Heart right ventricle (tissue), 16 donors: ENCODE data around the gene IFI6. TPM values are rescaled to one million over a fixed set of nuclear protein-coding genes. Genes with fewer than 3 reads are reported as not detected.
A peak's percentile ranks its signal among the peaks of the same experiment; 100 is the strongest.

Source experiments
- ATAC-seq, 8 donors: fragments of 200-7000 bp; cut with Tn5 transposase; one replicate each; pipeline ENCODE4 v1.9.1; 2020; ENCODE audit warnings: mild to moderate bottlenecking in 8 of 8, moderate library complexity in 8 of 8, moderate number of reproducible peaks in 1 of 8
- DNase-seq, 2 donors: peaks; one replicate each; pipeline ENCODE4 v3.0.0-alpha.2; 2020
- H3K27ac ChIP-seq, 10 donors: fragments of 200-600 bp; sonication (generic) in 2 of 10; one replicate each; pipeline versions ENCODE4 v1.5.0 to v1.8.0; 2020 to 2022; ENCODE audit warnings: mild to moderate bottlenecking in 3 of 10
- H3K27me3 ChIP-seq, 7 donors: fragments of 200-600 bp; one replicate each; pipeline ENCODE4 v1.8.0; 2021 to 2022; ENCODE audit warnings: mild to moderate bottlenecking in 2 of 7
- H3K36me3 ChIP-seq, 9 donors: fragments of 200-600 bp; sonication (generic) in 1 of 9; one replicate each; pipeline versions ENCODE4 v1.5.0 to v1.8.0; 2020 to 2022; ENCODE audit warnings: mild to moderate bottlenecking in 2 of 9
- H3K4me1 ChIP-seq, 9 donors: fragments of 200-600 bp; sonication (generic) in 1 of 9; one replicate each; pipeline versions ENCODE4 v1.5.0 to v1.8.0; 2020 to 2022; ENCODE audit warnings: mild to moderate bottlenecking in 4 of 9
- H3K4me3 ChIP-seq, 10 donors: fragments of 200-600 bp; sonication (generic) in 2 of 10; one replicate each; pipeline versions ENCODE4 v1.5.0 to v1.8.0; 2020 to 2022; ENCODE audit warnings: mild to moderate bottlenecking in 7 of 10, moderate library complexity in 2 of 10
- H3K9me3 ChIP-seq, 11 donors: fragments of 200-600 bp in 10 of 11; sonication (generic) in 2 of 11; one replicate each; pipeline versions ENCODE4 v1.5.0 to v1.8.0; 2013 to 2022; ENCODE audit warnings: mild to moderate bottlenecking in 2 of 11, control low read depth in 1 of 11, moderate library complexity in 1 of 11
- WGBS, 2 donors: extraction: QIAGEN DNeasy Blood & Tissue Kit; methylation state at CpG; one replicate each; pipeline ENCODE4 v1.1.7; 2013; ENCODE audit warnings: inconsistent platforms in 1 of 2; 5-methylcytosine and 5-hydroxymethylcytosine counted together
- intact Hi-C, 10 donors: fragments of 100-400 bp; cut with DNase I; formaldehyde crosslinking; loops; one replicate each; pipeline versions ENCODE4 v1.11.1 to v1.14.2; 2022
- polyA plus RNA-seq, 2 donors: library from polyadenylated mRNA; stranded (reverse); fragments of 200-250 nt; gene quantifications; one replicate each; pipeline ENCODE4 v1.2.3, GENCODE V29; 2013
- total RNA-seq, 10 donors: library from RNA; stranded (reverse); fragmentation: NEBNext Ultra II Directional in 3 of 10; extraction: Animal tissue kit (Norgen Biotek cat#: 25700) in 3 of 10; gene quantifications; one replicate each; pipeline versions ENCODE4 v1.2.1 to v1.2.4, GENCODE V29; 2021 to 2023
- TF ChIP-seq, protein P1 (sequence below), 9 donors: fragments of 200-600 bp; sonication (generic) in 2 of 9; IDR thresholded peaks; one replicate each; pipeline versions ENCODE4 v1.5.0 to v1.8.0; 2021 to 2022; ENCODE audit warnings: antibody characterized with exemption in 9 of 9, mild to moderate bottlenecking in 5 of 9, moderate library complexity in 1 of 9
- donor health status: Arrhythmogenic right ventricular cardiomyopathy.
- donor health status: ischemic (EF 13 %, LVEDD 7.1; RV severe dilation, severe dysfunction).
- donor health status: healthy with polysubstance abuse.
- donor health status: DM: no; HTN: yes; CAD: no.
- donor health status: DM: no; HTN: no; CAD: no.
- donor health status: ischemic (EF 25% LVEDD 6.9; RV normal size, moderate dysfunction).
- donor health status: ischemic (EF 25% LVEDD 5.7; RV mildly dilated, moderate dysfunction).
- donor health status: healthy.
- donor health status: DM: yes; HTN: yes; CAD: no.
- donor health status: Ischemic cardiomyopathy.
- donor health status: ischemic (EF 35%, LVEDD 5.7; RV mildly dilated, moderate dysfunction).
- donor health status: nonischemic (EF 11% LVEDD 7.7; RV severe dilation, severe dysfunction).
- donor health status: DM: yes; HTN: yes; CAD: no.
- donor health status: PGD.
- donor health status: ischemic (EF 29% LVEDD 5.4; RV normal size, mild dysfunction).
- donor health status: nonischemic (EF 23%, LVEDD 6.1; RV moderate dilation, normal function).

IFI6 gene
- total and polyA plus RNA-seq, 12 donors: 24.2 to 143 (median 48.5) TPM

DNA sequence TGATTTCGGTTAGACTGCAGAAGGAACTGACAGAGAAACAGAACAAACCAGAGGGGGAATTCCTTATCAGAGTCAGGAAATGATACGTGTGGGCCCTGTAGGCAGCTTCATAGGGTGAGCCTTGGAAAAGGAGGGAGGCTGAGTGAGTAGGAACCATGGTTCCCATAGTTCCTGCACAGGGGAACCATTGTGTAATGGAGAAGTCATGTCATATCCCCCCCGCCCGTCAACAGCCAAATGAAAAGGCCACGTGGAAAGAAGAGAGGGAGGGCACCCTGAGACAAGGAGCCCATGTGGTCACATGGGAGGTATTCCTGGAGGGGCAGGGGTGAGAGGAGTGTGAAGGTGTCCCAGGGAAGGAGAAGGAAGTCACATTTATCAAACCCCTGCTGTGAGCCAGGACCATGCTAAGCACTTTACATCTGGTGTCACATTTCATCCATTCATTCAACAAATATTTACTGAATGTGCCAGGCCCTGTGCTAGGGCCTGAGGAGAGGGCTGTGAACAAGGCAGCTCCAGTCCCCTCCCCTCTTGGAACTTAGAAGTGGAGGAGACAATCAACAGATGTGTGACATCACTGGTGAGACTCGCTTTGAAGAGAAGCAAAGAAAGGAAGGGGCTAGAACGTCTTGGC is 21.3 kb downstream of the IFI6 start:
- no peaks in the 10 kb centered on the region for H3K36me3 ChIP-seq
- H3K9me3 ChIP-seq: no peaks in the 10 kb centered on the region
- H3K27me3 ChIP-seq: no peaks in the 10 kb centered on the region
- TF ChIP-seq, protein P1, sequence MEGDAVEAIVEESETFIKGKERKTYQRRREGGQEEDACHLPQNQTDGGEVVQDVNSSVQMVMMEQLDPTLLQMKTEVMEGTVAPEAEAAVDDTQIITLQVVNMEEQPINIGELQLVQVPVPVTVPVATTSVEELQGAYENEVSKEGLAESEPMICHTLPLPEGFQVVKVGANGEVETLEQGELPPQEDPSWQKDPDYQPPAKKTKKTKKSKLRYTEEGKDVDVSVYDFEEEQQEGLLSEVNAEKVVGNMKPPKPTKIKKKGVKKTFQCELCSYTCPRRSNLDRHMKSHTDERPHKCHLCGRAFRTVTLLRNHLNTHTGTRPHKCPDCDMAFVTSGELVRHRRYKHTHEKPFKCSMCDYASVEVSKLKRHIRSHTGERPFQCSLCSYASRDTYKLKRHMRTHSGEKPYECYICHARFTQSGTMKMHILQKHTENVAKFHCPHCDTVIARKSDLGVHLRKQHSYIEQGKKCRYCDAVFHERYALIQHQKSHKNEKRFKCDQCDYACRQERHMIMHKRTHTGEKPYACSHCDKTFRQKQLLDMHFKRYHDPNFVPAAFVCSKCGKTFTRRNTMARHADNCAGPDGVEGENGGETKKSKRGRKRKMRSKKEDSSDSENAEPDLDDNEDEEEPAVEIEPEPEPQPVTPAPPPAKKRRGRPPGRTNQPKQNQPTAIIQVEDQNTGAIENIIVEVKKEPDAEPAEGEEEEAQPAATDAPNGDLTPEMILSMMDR (IDR thresholded peaks at IDR 0.05): no peak
- intact Hi-C loops: no loop called here
- H3K4me1 ChIP-seq: peaks cover 16 to 60% (median 39%) of the 10 kb centered on the region in 9 donors
- peak overlapping the region in 9 of 10 donors; percentile 42 to 74 (median 54) for H3K27ac ChIP-seq
- DNase-seq (no peak), ATAC-seq (peak in 7 of 8 donors; percentile 13 to 76 (median 40))
- H3K4me3 ChIP-seq: no peak overlapping the region
- WGBS, 2 donors: 27 to 28% methylated on average over 7 of the region's 7 CpGs

DNA sequence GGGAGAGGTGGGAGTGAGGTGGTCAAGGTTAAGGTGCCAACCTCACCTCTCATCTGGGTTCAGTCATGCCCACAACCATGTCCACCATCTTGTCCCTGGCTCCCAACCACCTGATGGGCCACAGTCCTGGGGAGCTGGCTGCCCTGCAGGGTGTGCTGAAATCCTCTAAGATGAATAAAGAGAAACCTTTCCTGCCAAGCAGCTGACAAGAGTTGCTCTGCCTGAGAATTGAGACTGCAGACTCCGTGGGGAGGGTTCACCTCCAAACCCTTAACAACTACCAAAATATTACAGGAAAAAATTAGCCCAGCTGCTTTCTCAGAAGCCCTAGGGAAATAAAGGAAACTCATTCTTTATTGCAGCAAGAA is 21.8 kb downstream of the IFI6 start:
- peaks cover 11 to 55% (median 34%) of the 10 kb centered on the region in 9 donors for H3K4me1 ChIP-seq
- H3K9me3 ChIP-seq: no peaks in the 10 kb centered on the region
- DNase-seq (no peak), ATAC-seq (peak in 1 of 8 donors; percentile 8)
- H3K27ac ChIP-seq: peak overlapping the region in 8 of 10 donors; percentile 42 to 74 (median 55)
- no peaks in the 10 kb centered on the region for H3K27me3 ChIP-seq
- H3K36me3 ChIP-seq: no peaks in the 10 kb centered on the region
- H3K4me3 ChIP-seq: no peak overlapping the region
- WGBS, 2 donors: 48 to 58% methylated on average over 1 of the region's 1 CpG
- TF ChIP-seq, protein P1 (IDR thresholded peaks at IDR 0.05): no peak
- intact Hi-C loops: no loop called here

DNA sequence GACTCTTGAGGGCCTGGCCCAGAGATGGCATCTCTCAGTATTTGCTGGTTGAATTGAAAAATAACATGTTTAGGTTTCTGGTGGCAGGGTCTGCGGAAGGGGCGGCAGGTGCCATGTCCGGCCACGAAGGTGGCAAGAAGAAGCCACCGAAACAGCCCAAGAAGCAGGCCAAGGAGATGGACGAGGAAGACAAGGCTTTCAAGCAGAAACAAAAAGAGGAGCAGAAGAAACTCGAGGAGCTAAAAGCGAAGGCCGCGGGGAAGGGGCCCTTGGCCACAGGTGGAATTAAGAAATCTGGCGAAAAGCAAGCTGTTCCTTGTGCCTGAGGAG is 22.7 kb downstream of the IFI6 start:
- Histone ChIP-seq H3K27me3 (no peaks in the 10 kb centered on the region), H3K4me3 (no peak overlapping the region), H3K9me3 (no peaks in the 10 kb centered on the region), H3K4me1 (peaks cover 11 to 48% (median 30%) of the 10 kb centered on the region in 9 donors), H3K36me3 (no peaks in the 10 kb centered on the region), H3K27ac (peak overlapping the region in 5 of 10 donors; percentile 35 to 79 (median 44))
- no peak for ATAC-seq
- TF ChIP-seq, protein P1 (IDR thresholded peaks at IDR 0.05): no peak
- WGBS, 2 donors: 88 to 97% methylated on average over 11 of the region's 11 CpGs
- DNase-seq: no peak
- intact Hi-C loops: no loop called here

DNA sequence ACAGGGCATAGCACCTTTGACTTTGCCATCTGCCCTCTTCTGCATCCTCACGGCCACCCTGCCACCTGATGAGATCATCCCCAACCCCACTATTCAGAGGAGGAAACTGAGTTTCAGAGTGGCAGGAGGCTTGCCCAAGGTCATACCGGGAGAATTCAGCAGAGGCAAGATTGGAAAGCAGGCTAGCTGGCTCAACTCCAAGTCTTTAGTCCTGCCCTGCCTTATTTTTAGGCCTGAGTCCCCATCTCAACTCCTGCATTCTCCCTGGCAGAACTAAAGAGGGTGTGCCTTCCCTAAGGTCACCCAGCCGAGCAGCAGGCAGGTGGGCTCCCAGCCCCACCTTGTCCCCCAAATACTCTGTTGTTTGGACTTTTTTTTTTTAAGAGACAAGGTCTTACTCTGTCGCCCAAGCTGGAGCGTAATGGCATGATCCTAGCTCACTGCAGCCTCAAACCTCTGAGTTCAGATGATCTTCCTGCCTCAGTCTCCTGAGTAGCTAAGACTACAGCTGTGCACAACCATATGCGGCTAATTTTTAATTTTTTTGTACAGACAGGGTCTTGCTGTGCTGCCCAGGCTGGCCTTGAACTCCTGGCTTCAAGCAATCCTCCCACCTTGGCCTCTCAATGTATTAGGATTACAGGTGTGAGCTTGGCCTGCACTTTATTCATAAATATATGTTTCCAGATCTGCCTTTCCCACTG is 23.2 kb downstream of the IFI6 start:
- WGBS, 2 donors: 58 to 61% methylated on average over 6 of the region's 6 CpGs
- Histone ChIP-seq H3K4me1 (peaks cover 11 to 53% (median 30%) of the 10 kb centered on the region in 9 donors), H3K4me3 (no peak overlapping the region), H3K9me3 (no peaks in the 10 kb centered on the region), H3K27ac (peak overlapping the region in 6 of 10 donors; percentile 35 to 79 (median 45)), H3K27me3 (no peaks in the 10 kb centered on the region), H3K36me3 (no peaks in the 10 kb centered on the region)
- TF ChIP-seq, protein P1 (IDR thresholded peaks at IDR 0.05): no peak
- ATAC-seq (peak; percentile 31 to 81 (median 64)), DNase-seq (peak in 1 of 2 donors; percentile 65)
- intact Hi-C loops: no loop called here
